Mesodermal cell (in vitro differentiated cells): Measurements from ENCODE around the gene ANKRD9.

ENCODE experiments used
- H3K27ac ChIP-seq: 2 replicates; pipeline ENCODE4 v1.7.0; 2013; ENCODE audit warnings: mild to moderate bottlenecking, low read depth, low read length, moderate library complexity; ENCODE audit not compliant: severe bottlenecking
- H3K36me3 ChIP-seq: 2 replicates; pipeline ENCODE4 v1.7.1; 2013; ENCODE audit warnings: mild to moderate bottlenecking, low read length, moderate library complexity; ENCODE audit not compliant: control insufficient read depth, insufficient read depth
- H3K4me1 ChIP-seq: one replicate; pipeline ENCODE4 v1.7.1; 2013; ENCODE audit warnings: mild to moderate bottlenecking, low read length; ENCODE audit not compliant: insufficient read depth, control insufficient read depth, poor library complexity, severe bottlenecking
- H3K4me3 ChIP-seq: 2 replicates; pipeline ENCODE4 v1.7.0; 2013; ENCODE audit warnings: low read length, control low read depth, mild to moderate bottlenecking; ENCODE audit not compliant: insufficient read depth, poor library complexity, severe bottlenecking; ENCODE audit errors: extremely low read depth
- H3K9me3 ChIP-seq: 2 replicates; pipeline ENCODE4 v1.7.1; 2013; ENCODE audit warnings: mild to moderate bottlenecking, low read length, moderate library complexity; ENCODE audit not compliant: control insufficient read depth
- WGBS, 2 experiments: methylation state at CpG; one replicate each; pipeline ENCODE4 v1.1.5; 2013; ENCODE audit warnings: missing lambda C conversion rate in 2 of 2; ENCODE audit not compliant: insufficient coverage in 2 of 2; 5-methylcytosine and 5-hydroxymethylcytosine counted together

Gene ANKRD9

GRCh38 chr14:102484316-102484715 is 25.3 kb downstream of the ANKRD9 start:
- Histone ChIP-seq H3K4me1 (peaks cover 6% of the 10 kb centered on the region), H3K9me3 (no peaks in the 10 kb centered on the region), H3K36me3 (peaks cover 4% of the 10 kb centered on the region), H3K27ac (no peak overlapping the region), H3K4me3 (no peak overlapping the region)
- 88 to 96% methylated on average over 4 to 5 of the region's 5 CpGs for WGBS, 2 experiments

DNA sequence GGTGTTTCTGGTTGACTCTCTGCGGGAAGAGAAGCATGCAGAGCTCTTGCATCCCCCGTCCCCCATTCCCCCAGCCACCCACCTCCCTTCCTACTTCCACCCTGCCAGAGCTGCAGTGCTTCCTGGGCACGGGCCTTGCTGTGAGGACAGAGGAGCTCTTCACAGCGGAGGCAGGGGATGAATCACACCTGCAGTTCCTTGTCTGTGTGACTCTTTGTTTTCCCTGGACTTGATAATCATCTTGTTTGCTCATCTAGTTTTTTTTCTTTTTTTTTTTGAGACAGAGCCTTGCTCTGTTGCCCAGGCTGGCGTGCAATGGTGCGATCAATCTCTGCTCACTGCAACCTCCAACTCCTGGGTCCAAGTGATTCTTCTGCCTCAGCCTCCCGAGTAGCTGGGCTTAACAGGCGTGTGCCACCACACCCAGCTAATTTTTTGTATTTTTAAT is 27.8 kb downstream of the ANKRD9 start:
- WGBS, 2 experiments, result 87 to 94% methylated on average over 4 to 6 of the region's 8 CpGs
- H3K9me3 ChIP-seq, result no peaks in the 10 kb centered on the region
- H3K27ac ChIP-seq, result no peak overlapping the region
- H3K36me3 ChIP-seq, result peaks cover 4% of the 10 kb centered on the region
- no peak overlapping the region for H3K4me3 ChIP-seq
- peaks cover 6% of the 10 kb centered on the region for H3K4me1 ChIP-seq

DNA sequence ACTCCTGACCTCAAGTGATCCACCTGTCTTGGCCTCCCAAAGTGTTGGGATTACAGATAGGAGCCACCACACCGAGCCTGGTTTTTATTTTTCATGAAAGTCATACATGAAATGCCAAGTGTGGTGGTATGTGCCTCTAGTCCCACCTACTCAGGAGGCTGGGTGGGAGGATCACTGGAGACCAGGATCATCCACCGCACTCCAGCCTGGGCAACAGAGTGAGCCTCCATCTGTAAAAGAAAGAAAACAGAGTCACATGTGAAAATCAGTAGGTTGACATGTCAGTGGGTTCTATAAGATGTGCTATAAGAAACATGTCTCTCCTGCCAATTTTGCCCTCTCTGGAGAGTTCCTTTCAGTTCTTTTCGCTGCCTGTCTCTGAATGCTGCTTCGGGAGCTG is 28.2 kb downstream of the ANKRD9 start:
- H3K27ac ChIP-seq, result no peak overlapping the region
- H3K4me3 ChIP-seq, result no peak overlapping the region
- H3K9me3 ChIP-seq, result no peaks in the 10 kb centered on the region
- H3K36me3 ChIP-seq, result peaks cover 8% of the 10 kb centered on the region
- 94 to 97% methylated on average over 3 to 4 of the region's 4 CpGs for WGBS, 2 experiments
- H3K4me1 ChIP-seq, result peaks cover 6% of the 10 kb centered on the region

DNA sequence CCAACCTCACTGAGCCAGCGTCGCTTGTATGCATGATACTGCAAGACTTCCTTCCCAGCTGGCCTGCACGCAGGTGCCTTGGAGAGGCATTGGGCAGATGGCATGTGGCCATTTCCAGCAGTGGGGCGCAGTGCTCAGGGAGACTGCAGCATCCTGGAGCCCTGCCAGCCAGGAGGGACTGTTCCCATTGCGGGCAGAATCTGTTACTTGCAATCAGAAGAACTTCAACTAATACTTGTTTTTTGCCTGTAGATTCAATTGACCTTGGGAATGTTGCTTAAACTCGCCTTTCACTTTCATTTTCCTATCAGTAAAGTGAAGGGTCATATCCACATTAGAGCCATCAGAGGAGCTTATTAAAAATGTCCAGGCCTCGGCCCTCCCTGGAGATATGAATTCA is 29.8 kb downstream of the ANKRD9 start:
- Histone ChIP-seq H3K4me3 (no peak overlapping the region), H3K9me3 (no peaks in the 10 kb centered on the region), H3K27ac (no peak overlapping the region), H3K4me1 (peaks cover 6% of the 10 kb centered on the region), H3K36me3 (peaks cover 9% of the 10 kb centered on the region)
- 93 to 97% methylated on average over 6 to 7 of the region's 7 CpGs for WGBS, 2 experiments

- WGBS, 2 experiments, result 88 to 97% methylated on average over 1 to 2 of the region's 2 CpGs
- Histone ChIP-seq H3K9me3 (no peaks in the 10 kb centered on the region), H3K4me3 (no peak overlapping the region), H3K36me3 (peaks cover 9% of the 10 kb centered on the region), H3K27ac (no peak overlapping the region), H3K4me1 (peaks cover 6% of the 10 kb centered on the region)
Observed at GRCh38 chr14:102479107-102479506, 30.5 kb downstream of the ANKRD9 start.

DNA sequence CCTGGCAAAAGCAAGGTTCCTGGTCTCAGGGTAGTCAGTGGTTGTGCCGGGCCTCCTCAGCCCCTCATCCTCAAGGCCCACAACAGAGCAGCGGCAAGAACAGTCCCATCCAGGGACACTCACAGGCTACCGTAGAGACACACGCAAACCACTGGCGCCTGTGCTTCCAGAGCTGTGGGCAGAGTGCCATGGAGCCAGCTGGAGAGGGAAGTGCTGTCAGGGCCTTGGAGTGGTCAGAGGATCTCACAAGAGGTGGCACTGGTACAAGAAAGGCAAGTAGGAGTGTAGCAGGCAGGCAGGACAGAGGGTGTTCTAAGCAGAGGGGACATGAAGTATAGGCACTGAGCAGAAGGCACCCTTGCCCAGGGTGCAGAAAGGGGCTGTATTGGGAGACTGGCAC is 34.6 kb downstream of the ANKRD9 start:
- H3K27ac ChIP-seq, result no peak overlapping the region
- WGBS, 2 experiments, result 85 to 89% methylated on average over 4 of the region's 5 CpGs
- H3K4me1 ChIP-seq, result no peaks in the 10 kb centered on the region
- H3K36me3 ChIP-seq, result peaks cover 9% of the 10 kb centered on the region
- no peaks in the 10 kb centered on the region for H3K9me3 ChIP-seq
- no peak overlapping the region for H3K4me3 ChIP-seq

GRCh38 chr14:102473559-102473958 is 36.0 kb downstream of the ANKRD9 start:
- Histone ChIP-seq H3K9me3 (no peaks in the 10 kb centered on the region), H3K27ac (no peak overlapping the region), H3K4me1 (no peaks in the 10 kb centered on the region), H3K36me3 (peaks cover 9% of the 10 kb centered on the region), H3K4me3 (no peak overlapping the region)
- WGBS, 2 experiments, result 100% methylated on average over 1 of the region's 2 CpGs

DNA sequence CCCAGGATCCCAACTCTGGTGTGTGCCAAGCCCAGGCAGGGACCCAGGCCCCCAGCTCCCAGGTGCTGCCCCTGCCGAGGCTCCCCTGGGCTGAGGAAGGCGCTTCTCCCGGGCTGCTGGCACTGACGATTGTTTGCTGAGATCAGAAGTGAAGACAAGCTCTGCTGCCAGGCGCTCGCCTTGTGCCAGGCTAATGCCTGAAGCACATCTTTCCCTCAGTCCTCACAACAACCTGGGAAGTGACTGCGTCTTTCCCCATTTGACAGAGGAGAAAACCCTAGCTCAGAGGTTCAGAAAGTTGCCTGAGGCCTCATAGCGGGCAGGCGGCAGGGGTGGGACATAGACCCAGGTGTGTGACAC is 36.8 kb downstream of the ANKRD9 start:
- H3K9me3 ChIP-seq, result no peaks in the 10 kb centered on the region
- H3K4me3 ChIP-seq, result no peak overlapping the region
- no peaks in the 10 kb centered on the region for H3K4me1 ChIP-seq
- no peak overlapping the region for H3K27ac ChIP-seq
- 93 to 98% methylated on average over 9 of the region's 9 CpGs for WGBS, 2 experiments
- peaks cover 9% of the 10 kb centered on the region for H3K36me3 ChIP-seq

- 93 to 95% methylated on average over 7 to 8 of the region's 8 CpGs for WGBS, 2 experiments
Observed at GRCh38 chr14:102471921-102472790, 37.4 kb downstream of the ANKRD9 start.

DNA sequence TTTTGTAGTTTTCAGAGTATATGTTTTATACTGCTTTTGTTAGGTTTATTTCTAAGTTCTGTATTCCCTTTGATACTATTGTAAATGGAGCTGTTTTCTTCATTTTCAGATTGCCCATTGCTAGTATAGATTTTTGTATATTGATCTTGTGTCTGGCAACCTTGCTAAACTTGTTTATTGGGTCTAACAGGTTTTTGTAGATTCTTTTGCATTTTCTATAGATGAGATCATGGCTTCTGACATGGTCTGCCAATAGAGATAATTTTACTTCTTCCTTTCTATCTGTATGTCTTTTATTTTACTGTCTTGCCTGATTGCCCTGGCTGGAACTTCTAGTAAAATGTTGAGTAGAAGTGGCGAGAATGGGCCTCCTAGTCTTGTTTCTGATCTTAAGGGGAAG is 40.3 kb downstream of the ANKRD9 start:
- no peak overlapping the region for H3K4me3 ChIP-seq
- no peaks in the 10 kb centered on the region for H3K9me3 ChIP-seq
- H3K36me3 ChIP-seq, result peaks cover 29% of the 10 kb centered on the region
- H3K27ac ChIP-seq, result no peak overlapping the region
- no CpG with 5 or more reads among the region's 1 CpG for WGBS, 2 experiments
- no peaks in the 10 kb centered on the region for H3K4me1 ChIP-seq

More at GRCh38 chr14:102471921-102472790, 37.4 kb downstream of the ANKRD9 start:
- Histone ChIP-seq H3K9me3 (no peaks in the 10 kb centered on the region), H3K4me3 (no peak overlapping the region), H3K36me3 (peaks cover 10% of the 10 kb centered on the region), H3K4me1 (no peaks in the 10 kb centered on the region), H3K27ac (no peak overlapping the region)

DNA sequence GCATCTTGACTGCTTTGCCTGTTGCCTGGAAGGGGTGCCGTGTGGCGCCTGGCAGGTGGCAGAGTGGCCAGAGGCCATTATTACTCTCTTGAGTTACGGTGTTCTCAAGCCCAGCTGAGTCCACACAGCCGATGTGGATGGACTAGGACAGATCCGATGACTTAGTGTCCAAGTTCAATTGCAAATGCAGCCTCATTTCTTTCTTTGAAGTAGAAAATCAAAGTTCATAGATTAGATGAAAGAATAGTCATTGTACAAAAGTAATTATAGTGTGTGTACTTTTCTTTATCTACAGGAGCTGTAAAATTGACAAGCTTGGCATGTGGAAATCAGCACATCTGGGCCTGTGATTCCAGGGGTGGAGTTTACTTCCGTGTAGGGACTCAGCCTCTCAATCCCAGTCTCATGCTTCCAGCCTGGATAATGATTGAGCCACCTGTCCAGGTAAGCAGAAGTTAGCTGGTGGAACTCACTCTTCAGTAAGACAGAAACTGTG is 44.7 kb downstream of the ANKRD9 start:
- Histone ChIP-seq H3K36me3 (peaks cover 25% of the 10 kb centered on the region), H3K4me3 (no peak overlapping the region), H3K4me1 (no peaks in the 10 kb centered on the region), H3K27ac (no peak overlapping the region), H3K9me3 (no peaks in the 10 kb centered on the region)
- 91 to 100% methylated on average over 3 to 5 of the region's 6 CpGs for WGBS, 2 experiments
